HL-60 (cell line): ENCODE results near the gene GINM1.

ENCODE experiments used
- GABPA ChIP-seq: IDR thresholded peaks from 2 replicates; pipeline ENCODE4 v1.6.1; 2012; ENCODE audit warnings: low read depth
- POLR2AphosphoS5 ChIP-seq: IDR thresholded peaks from 2 replicates; pipeline ENCODE4 v1.6.1; 2012; ENCODE audit warnings: low read depth
- SPI1 ChIP-seq: IDR thresholded peaks from 2 replicates; pipeline ENCODE4 v1.6.1; 2012; ENCODE audit warnings: low read depth, mild to moderate bottlenecking, borderline replicate concordance
- TF ChIP-seq, protein P1 (sequence below): IDR thresholded peaks from one replicate; pipeline ENCODE4 v1.5.1; 2011; ENCODE audit warnings: low read length, control low read depth, inconsistent platforms; ENCODE audit not compliant: insufficient read depth
- TF ChIP-seq, protein P2 (sequence below): IDR thresholded peaks from 2 replicates; pipeline ENCODE4 v1.6.1; 2012; ENCODE audit warnings: low read depth; ENCODE audit not compliant: insufficient replicate concordance

DNA sequence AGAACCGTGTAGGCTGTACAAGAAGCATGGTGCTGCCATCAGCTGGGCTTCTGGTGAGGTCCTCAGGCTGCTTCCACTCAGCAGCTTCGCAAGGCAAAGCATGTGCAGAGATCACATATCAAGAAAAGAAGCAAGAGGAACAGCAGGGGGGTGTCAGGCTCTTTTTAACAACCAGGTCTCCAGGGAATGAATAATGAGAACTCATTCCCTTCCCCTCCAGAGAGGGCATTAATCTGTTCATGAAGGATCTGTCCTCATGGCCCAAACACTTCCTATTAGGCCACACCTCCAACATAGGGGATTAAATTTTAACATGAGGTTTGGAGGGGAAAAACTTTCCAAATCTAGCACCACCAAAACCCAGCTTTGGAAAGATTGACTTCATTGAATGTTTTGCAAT lies 20.0 kb downstream of the GINM1 start:
- TF ChIP-seq, protein P1, sequence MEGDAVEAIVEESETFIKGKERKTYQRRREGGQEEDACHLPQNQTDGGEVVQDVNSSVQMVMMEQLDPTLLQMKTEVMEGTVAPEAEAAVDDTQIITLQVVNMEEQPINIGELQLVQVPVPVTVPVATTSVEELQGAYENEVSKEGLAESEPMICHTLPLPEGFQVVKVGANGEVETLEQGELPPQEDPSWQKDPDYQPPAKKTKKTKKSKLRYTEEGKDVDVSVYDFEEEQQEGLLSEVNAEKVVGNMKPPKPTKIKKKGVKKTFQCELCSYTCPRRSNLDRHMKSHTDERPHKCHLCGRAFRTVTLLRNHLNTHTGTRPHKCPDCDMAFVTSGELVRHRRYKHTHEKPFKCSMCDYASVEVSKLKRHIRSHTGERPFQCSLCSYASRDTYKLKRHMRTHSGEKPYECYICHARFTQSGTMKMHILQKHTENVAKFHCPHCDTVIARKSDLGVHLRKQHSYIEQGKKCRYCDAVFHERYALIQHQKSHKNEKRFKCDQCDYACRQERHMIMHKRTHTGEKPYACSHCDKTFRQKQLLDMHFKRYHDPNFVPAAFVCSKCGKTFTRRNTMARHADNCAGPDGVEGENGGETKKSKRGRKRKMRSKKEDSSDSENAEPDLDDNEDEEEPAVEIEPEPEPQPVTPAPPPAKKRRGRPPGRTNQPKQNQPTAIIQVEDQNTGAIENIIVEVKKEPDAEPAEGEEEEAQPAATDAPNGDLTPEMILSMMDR = no peak
- TF ChIP-seq GABPA (no peak), SPI1 (no peak), POLR2AphosphoS5 (no peak)
- TF ChIP-seq, protein P2, sequence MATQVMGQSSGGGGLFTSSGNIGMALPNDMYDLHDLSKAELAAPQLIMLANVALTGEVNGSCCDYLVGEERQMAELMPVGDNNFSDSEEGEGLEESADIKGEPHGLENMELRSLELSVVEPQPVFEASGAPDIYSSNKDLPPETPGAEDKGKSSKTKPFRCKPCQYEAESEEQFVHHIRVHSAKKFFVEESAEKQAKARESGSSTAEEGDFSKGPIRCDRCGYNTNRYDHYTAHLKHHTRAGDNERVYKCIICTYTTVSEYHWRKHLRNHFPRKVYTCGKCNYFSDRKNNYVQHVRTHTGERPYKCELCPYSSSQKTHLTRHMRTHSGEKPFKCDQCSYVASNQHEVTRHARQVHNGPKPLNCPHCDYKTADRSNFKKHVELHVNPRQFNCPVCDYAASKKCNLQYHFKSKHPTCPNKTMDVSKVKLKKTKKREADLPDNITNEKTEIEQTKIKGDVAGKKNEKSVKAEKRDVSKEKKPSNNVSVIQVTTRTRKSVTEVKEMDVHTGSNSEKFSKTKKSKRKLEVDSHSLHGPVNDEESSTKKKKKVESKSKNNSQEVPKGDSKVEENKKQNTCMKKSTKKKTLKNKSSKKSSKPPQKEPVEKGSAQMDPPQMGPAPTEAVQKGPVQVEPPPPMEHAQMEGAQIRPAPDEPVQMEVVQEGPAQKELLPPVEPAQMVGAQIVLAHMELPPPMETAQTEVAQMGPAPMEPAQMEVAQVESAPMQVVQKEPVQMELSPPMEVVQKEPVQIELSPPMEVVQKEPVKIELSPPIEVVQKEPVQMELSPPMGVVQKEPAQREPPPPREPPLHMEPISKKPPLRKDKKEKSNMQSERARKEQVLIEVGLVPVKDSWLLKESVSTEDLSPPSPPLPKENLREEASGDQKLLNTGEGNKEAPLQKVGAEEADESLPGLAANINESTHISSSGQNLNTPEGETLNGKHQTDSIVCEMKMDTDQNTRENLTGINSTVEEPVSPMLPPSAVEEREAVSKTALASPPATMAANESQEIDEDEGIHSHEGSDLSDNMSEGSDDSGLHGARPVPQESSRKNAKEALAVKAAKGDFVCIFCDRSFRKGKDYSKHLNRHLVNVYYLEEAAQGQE = no peak
